ENCODE measurements around the gene SUMO2. TPM values are rescaled to one million over a fixed set of nuclear protein-coding genes. Genes with fewer than 3 reads are reported as not detected.

The SUMO2 gene
- 100 to 1,000 TPM in 5 of 7 donors, 10 to 100 TPM in 2; 75.7 to 504 (median 395) TPM for total RNA-seq
- polyA plus RNA-seq, result 100 to 1,000 TPM; 120 to 497 TPM
- long read RNA-seq, donor 1, transcript SUMO2-203 (4 exons, 490 nt), result minor isoform, 11 of 593 reads
- long read RNA-seq, donor 1, transcript SUMO2-202 (4 exons, 3,190 nt), result major isoform, 564 of 593 reads
- long read RNA-seq, donor 1, partial matches to known transcripts, result 13 of 593 reads
- long read RNA-seq, donor 1, other reads (novel, unspliced or antisense), result 4 of 593 reads
- long read RNA-seq, donor 2, transcript SUMO2-202 (4 exons, 3,190 nt), result major isoform, 309 of 347 reads
- long read RNA-seq, donor 2, partial matches to known transcripts, result 31 of 347 reads
- long read RNA-seq, donor 2, other reads (novel, unspliced or antisense), result 0 of 347 reads
- long read RNA-seq, donor 3, transcript SUMO2-202 (4 exons, 3,190 nt), result major isoform, 240 of 248 reads
- long read RNA-seq, donor 3, partial matches to known transcripts, result 2 of 248 reads
- long read RNA-seq, donor 3, other reads (novel, unspliced or antisense), result 3 of 248 reads

DNA sequence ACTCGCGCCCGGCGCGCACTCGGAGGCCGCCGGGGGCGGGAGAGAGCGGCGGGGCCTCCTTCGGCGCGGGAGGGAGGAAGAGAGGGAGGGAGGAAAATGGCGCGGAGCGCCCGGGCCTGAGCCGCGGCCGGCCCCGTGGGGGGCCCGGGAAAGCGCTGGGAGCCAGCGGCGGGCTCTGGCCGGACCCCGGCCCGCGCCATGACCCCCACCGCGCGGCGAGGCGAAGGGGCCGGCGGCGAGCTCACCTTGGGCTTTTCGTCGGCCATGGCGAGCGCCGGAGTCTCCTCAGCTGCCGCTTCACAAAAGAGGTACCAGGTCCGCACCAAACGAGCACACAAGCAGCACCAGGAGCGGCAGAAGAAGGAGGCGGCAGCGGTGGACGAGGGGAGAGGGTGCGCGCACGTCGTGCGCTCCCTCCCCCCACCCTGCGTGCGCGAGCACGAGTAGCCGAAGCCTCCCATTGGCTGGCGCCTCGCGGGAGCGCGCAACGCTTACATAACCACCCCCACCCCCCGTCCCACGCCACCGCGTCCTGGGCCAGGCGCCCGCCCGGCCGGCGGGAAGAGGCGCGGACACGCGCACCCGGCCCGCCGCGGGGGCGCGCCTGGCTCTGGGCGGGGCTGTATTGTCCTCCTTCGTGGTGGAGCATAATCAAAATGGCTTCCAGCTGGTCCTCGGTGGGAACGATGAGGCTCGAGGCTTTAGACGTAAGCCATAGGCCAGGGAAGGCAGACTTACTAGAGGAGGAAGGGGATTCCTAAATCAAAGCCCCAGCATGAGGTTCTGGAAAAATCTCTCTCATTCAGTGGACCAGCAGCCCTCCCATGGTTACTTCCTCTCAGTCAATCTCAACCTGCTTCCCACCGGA lies at the start of gene SUMO2:
TSS of gene SUMO2 (minus strand) at position 391 of the 868 bp plus-strand sequence. CDS start at position 266, 125 bp downstream.
- Histone ChIP-seq H3K4me3 (peak within 1 kb of the TSS; percentile 89), H3K36me3 (no peaks in the 10 kb centered on the region), H3K27me3 (no peaks in the 10 kb centered on the region), H3K4me1 (ENCODE audit: insufficient read depth) (peaks cover 4% of the 10 kb centered on the region), H3K9me3 (no peaks in the 10 kb centered on the region), H3K27ac (peak within 1 kb of the TSS; percentile 98 to 100)
- no peak for TF ChIP-seq EP300 (IDR thresholded peaks at IDR 0.05)
- TF ChIP-seq, protein P1, sequence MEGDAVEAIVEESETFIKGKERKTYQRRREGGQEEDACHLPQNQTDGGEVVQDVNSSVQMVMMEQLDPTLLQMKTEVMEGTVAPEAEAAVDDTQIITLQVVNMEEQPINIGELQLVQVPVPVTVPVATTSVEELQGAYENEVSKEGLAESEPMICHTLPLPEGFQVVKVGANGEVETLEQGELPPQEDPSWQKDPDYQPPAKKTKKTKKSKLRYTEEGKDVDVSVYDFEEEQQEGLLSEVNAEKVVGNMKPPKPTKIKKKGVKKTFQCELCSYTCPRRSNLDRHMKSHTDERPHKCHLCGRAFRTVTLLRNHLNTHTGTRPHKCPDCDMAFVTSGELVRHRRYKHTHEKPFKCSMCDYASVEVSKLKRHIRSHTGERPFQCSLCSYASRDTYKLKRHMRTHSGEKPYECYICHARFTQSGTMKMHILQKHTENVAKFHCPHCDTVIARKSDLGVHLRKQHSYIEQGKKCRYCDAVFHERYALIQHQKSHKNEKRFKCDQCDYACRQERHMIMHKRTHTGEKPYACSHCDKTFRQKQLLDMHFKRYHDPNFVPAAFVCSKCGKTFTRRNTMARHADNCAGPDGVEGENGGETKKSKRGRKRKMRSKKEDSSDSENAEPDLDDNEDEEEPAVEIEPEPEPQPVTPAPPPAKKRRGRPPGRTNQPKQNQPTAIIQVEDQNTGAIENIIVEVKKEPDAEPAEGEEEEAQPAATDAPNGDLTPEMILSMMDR (IDR thresholded peaks at IDR 0.05), result peak; percentile 7 to 70 (median 40)
- peak; percentile 88 for TF ChIP-seq POLR2A (IDR thresholded peaks at IDR 0.05)
- intact Hi-C loops (cut with DNase I), result no loop called here
- 1% methylated on average over 64 to 90 of the region's 92 CpGs for WGBS, 3 donors
- DNase-seq, result peak; percentile 95 to 98 (median 97)

DNA sequence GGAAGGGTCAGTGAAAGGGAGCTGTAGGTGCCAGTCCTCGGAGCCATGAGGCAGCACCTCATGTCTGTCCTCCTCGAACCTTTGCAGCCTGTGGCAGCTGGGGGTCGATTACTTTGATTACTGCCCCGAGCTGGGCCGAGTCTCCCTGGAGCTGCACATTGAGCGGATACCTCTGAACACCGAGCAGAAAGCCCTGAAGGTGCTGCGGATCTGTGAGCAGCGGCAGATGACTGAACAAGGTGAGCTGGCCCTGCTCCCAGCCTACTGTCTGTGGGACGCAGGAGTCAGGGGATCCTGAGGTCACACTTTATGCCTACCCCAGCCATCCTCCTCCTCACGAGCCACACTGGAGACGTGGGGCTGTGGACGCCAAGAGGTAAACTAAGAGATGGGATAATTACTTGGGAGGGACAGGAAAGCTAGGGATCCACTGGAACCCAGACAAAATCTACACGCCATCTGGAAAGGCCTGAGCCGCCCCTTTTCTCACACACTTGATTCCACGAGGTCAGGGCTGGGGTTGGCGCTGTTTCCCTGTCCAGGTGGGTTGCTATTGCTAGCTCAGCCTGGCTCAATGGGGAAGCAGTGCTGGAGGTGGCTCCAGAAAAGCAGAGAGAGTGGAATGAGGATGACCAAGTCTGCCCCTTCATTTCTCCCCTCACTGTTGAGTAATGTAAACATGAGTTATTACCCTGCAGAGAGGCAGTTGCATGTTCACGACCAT lies 49.1 kb upstream of the SUMO2 start:
- no peaks in the 10 kb centered on the region for H3K9me3 ChIP-seq
- no peak for DNase-seq
- H3K27ac ChIP-seq, result no peak overlapping the region
- intact Hi-C loops (cut with DNase I), result no loop called here
- TF ChIP-seq EP300 (IDR thresholded peaks at IDR 0.05) (no peak), POLR2A (IDR thresholded peaks at IDR 0.05) (no peak)
- TF ChIP-seq, protein P1 (IDR thresholded peaks at IDR 0.05), result no peak
- H3K4me1 ChIP-seq (ENCODE audit: insufficient read depth), result no peaks in the 10 kb centered on the region
- H3K27me3 ChIP-seq, result no peaks in the 10 kb centered on the region
- H3K4me3 ChIP-seq, result no peak overlapping the region
- H3K36me3 ChIP-seq, result no peaks in the 10 kb centered on the region
- WGBS, 3 donors, result 84 to 87% (median 85%) methylated on average over 18 of the region's 18 CpGs

DNA sequence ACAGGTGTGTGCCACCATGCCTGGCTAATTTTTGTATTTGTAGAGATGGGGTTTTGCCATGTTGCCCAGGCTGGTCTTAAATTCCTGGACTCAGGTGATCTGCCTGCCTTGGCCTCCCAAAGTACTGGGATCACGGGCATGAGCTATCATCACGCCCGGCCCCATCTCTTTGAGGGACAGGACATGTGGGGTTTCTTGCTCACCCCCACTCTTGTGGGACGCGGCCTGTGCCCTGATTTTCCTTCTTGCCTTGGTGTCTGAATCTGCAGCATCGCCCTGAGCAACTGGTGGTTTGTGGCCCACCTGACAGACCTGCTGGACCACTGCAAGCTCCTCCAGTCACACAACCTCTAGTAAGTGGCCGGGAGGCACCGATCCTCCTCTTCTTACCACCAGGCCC lies 48.3 kb upstream of the SUMO2 start:
- H3K4me1 ChIP-seq (ENCODE audit: insufficient read depth), result no peaks in the 10 kb centered on the region
- TF ChIP-seq POLR2A (IDR thresholded peaks at IDR 0.05), result no peak
- TF ChIP-seq EP300 (IDR thresholded peaks at IDR 0.05), result no peak
- TF ChIP-seq, protein P1 (IDR thresholded peaks at IDR 0.05), result no peak
- no peak overlapping the region for H3K27ac ChIP-seq
- no peaks in the 10 kb centered on the region for H3K9me3 ChIP-seq
- no peak for DNase-seq
- no peak overlapping the region for H3K4me3 ChIP-seq
- intact Hi-C loops (cut with DNase I), result no loop called here
- WGBS, 3 donors, result 86 to 96% (median 94%) methylated on average over 8 of the region's 8 CpGs
- H3K36me3 ChIP-seq, result no peaks in the 10 kb centered on the region
- H3K27me3 ChIP-seq, result no peaks in the 10 kb centered on the region

DNA sequence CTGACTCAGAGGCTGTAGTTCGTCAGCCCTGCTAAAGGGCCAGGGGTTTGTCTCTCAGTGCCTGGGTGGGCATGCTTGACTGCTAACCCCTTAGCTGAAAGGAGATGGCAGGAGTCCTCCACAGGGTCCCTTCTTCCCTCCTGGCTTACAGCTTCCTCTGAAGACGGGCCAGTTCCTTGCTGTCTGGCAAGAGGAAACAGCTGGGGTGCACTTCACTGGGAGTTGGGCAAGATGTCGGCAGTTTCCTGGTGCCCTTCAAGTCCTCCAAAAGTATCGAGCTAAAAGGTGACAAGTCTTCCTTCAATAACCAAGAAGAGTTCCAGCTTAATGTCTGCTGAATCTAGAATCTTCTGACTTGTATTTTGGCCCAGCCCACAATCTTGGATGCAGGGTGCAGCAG lies 46.1 kb upstream of the SUMO2 start:
- intact Hi-C loops (cut with DNase I), result no loop called here
- H3K36me3 ChIP-seq, result no peaks in the 10 kb centered on the region
- WGBS, 3 donors, result 71 to 76% (median 73%) methylated on average over 4 of the region's 4 CpGs

More for the DNA sequence above, 46.1 kb upstream of the SUMO2 start:
- Histone ChIP-seq H3K27me3 (no peaks in the 10 kb centered on the region), H3K9me3 (no peaks in the 10 kb centered on the region), H3K4me3 (no peak overlapping the region), H3K4me1 (ENCODE audit: insufficient read depth) (no peaks in the 10 kb centered on the region), H3K27ac (no peak overlapping the region)
- TF ChIP-seq EP300 (IDR thresholded peaks at IDR 0.05) (no peak), POLR2A (IDR thresholded peaks at IDR 0.05) (no peak)
- TF ChIP-seq, protein P1 (IDR thresholded peaks at IDR 0.05), result no peak
- no peak for DNase-seq

All from ovary (tissue), 10 donors.